Liver (tissue), 9 donors: ENCODE results near the gene HEPHL1. TPM values are rescaled to one million over a fixed set of nuclear protein-coding genes. Genes with fewer than 3 reads are reported as not detected.

ENCODE experiments used
- DNase-seq: peaks from one replicate; pipeline ENCODE4 v3.0.0-alpha.2; 2017; ENCODE audit warnings: low spot score
- H3K27ac ChIP-seq, 2 donors: one replicate each; pipeline ENCODE4 v1.7.0; 2013; ENCODE audit warnings: inconsistent platforms in 2 of 2, low read length in 2 of 2, control low read depth in 1 of 2, low read depth in 1 of 2, mild to moderate bottlenecking in 1 of 2
- H3K27me3 ChIP-seq, 4 donors: one replicate each; pipeline versions ENCODE4 v1.6.1 to v1.7.0; 2013; ENCODE audit warnings: low read length in 3 of 4, inconsistent platforms in 1 of 4, mild to moderate bottlenecking in 1 of 4, moderate library complexity in 1 of 4; ENCODE audit not compliant: control insufficient read depth in 4 of 4, insufficient read depth in 4 of 4
- H3K36me3 ChIP-seq, 4 donors: one replicate each; pipeline versions ENCODE4 v1.6.1 to v1.7.0; 2013; ENCODE audit warnings: low read length in 3 of 4, mild to moderate bottlenecking in 3 of 4, low read depth in 1 of 4, moderate library complexity in 1 of 4; ENCODE audit not compliant: control insufficient read depth in 4 of 4, insufficient read depth in 3 of 4
- H3K4me1 ChIP-seq, 4 donors: one replicate each; pipeline versions ENCODE4 v1.6.1 to v1.7.0; 2013; ENCODE audit warnings: low read length in 3 of 4, mild to moderate bottlenecking in 3 of 4, moderate library complexity in 1 of 4; ENCODE audit not compliant: control insufficient read depth in 4 of 4, insufficient read depth in 4 of 4
- H3K4me3 ChIP-seq, 3 donors: one replicate each; pipeline versions ENCODE4 v1.6.1 to v1.7.0; 2013; ENCODE audit warnings: low read length in 3 of 3, control low read depth in 1 of 3, low read depth in 1 of 3, mild to moderate bottlenecking in 1 of 3
- H3K9ac ChIP-seq, 2 donors: one replicate each; pipeline ENCODE4 v1.7.0; 2013; ENCODE audit warnings: low read length in 2 of 2, mild to moderate bottlenecking in 2 of 2, moderate library complexity in 2 of 2, control low read depth in 1 of 2, low read depth in 1 of 2
- H3K9me3 ChIP-seq, 4 donors: one replicate each; pipeline versions ENCODE4 v1.6.1 to v1.7.0; 2013; ENCODE audit warnings: low read length in 3 of 4; ENCODE audit not compliant: control insufficient read depth in 4 of 4
- ATF3 ChIP-seq: IDR thresholded peaks from 2 replicates; pipeline ENCODE4 v1.6.1; 2016; ENCODE audit warnings: antibody characterized with exemption
- EGR1 ChIP-seq, 2 donors: IDR thresholded peaks; 2 replicates each; pipeline ENCODE4 v1.6.1; 2016 to 2018; ENCODE audit warnings: antibody characterized with exemption in 2 of 2, low read depth in 2 of 2
- FOXA1 ChIP-seq: IDR thresholded peaks from 2 replicates; pipeline ENCODE4 v1.6.1; 2016; ENCODE audit warnings: antibody characterized with exemption
- FOXA2 ChIP-seq: IDR thresholded peaks from 2 replicates; pipeline ENCODE4 v1.6.1; 2016; ENCODE audit warnings: antibody characterized with exemption
- GABPA ChIP-seq, 2 donors: IDR thresholded peaks in 1 of 2; conservative IDR thresholded peaks in 1 of 2; 2 replicates each; pipeline ENCODE4 v1.6.1; 2016; ENCODE audit warnings: antibody characterized with exemption in 2 of 2, mild to moderate bottlenecking in 1 of 2, moderate library complexity in 1 of 2
- HNF4A ChIP-seq, 2 donors: conservative IDR thresholded peaks; 2 replicates each; pipeline ENCODE4 v1.6.1; 2016; ENCODE audit warnings: antibody characterized with exemption in 2 of 2, mild to moderate bottlenecking in 2 of 2
- HNF4G ChIP-seq: IDR thresholded peaks from 2 replicates; pipeline ENCODE4 v1.6.1; 2016; ENCODE audit warnings: antibody characterized with exemption
- JUND ChIP-seq, 2 donors: IDR thresholded peaks; 2 replicates each; pipeline ENCODE4 v1.6.1; 2016; ENCODE audit warnings: antibody characterized with exemption in 2 of 2
- NR2F2 ChIP-seq: IDR thresholded peaks from 2 replicates; pipeline ENCODE4 v1.6.1; 2016; ENCODE audit warnings: antibody characterized with exemption
- RAD21 ChIP-seq, 2 donors: IDR thresholded peaks; 2 replicates each; pipeline ENCODE4 v1.6.1; 2016; ENCODE audit warnings: antibody characterized with exemption in 2 of 2, mild to moderate bottlenecking in 2 of 2
- RXRA ChIP-seq, 2 donors: IDR thresholded peaks; 2 replicates each; pipeline ENCODE4 v1.6.1; 2017 to 2018; ENCODE audit warnings: antibody characterized with exemption in 2 of 2, mild to moderate bottlenecking in 1 of 2
- SP1 ChIP-seq: IDR thresholded peaks from 2 replicates; pipeline ENCODE4 v1.6.1; 2018; ENCODE audit warnings: antibody characterized with exemption, mild to moderate bottlenecking
- YY1 ChIP-seq: IDR thresholded peaks from 2 replicates; pipeline ENCODE4 v1.6.1; 2016; ENCODE audit warnings: antibody characterized with exemption, mild to moderate bottlenecking
- WGBS: extraction: QIAGEN DNeasy Blood & Tissue Kit; methylation state at CpG from one replicate; pipeline ENCODE4 v1.1.7; 2013; 5-methylcytosine and 5-hydroxymethylcytosine counted together
- polyA plus RNA-seq, 2 donors: library from polyadenylated mRNA; stranded (reverse) in 1 of 2; unstranded in 1 of 2; fragments of 200-250 nt in 1 of 2; fragments of >200 nt in 1 of 2; fragmentation: Nextera tagmentation in 1 of 2; extraction: Ambion mirVana in 1 of 2; gene quantifications; one replicate each; pipeline versions ENCODE4 v1.2.1 to v1.2.3, GENCODE V29; 2013 to 2015
- total RNA-seq, 2 donors: library from RNA; depleted of rRNA; stranded (reverse); fragments of >200 nt; gene quantifications; one replicate each; pipeline ENCODE4 v1.2.3, GENCODE V29; 2014
- TF ChIP-seq, protein P1 (sequence below): IDR thresholded peaks from 2 replicates; pipeline ENCODE4 v1.6.1; 2016; ENCODE audit warnings: antibody characterized with exemption, mild to moderate bottlenecking
- TF ChIP-seq, protein P2 (sequence below): IDR thresholded peaks from 2 replicates; pipeline ENCODE4 v1.6.1; 2016; ENCODE audit warnings: antibody characterized with exemption
- TF ChIP-seq, protein P3 (sequence below): fragments of 150-350 bp; IDR thresholded peaks from 2 replicates; pipeline ENCODE4 v1.5.1; 2017; ENCODE audit warnings: improper control_type of control experiment, low read depth, low read length; ENCODE audit not compliant: missing input control
- donor health status: healthy.
- donor health status: healthy.
- donor health status: healthy.
- donor health status: healthy.
- donor health status: healthy.

The HEPHL1 gene
- total and polyA plus RNA-seq, 4 donors, result 0.19 TPM; not detected in 3

- Histone ChIP-seq H3K27ac (no peak overlapping the region), H3K36me3 (no peaks in the 10 kb centered on the region), H3K27me3 (peaks cover 0 to 8% (median 0%) of the 10 kb centered on the region in 4 donors), H3K4me1 (no peaks in the 10 kb centered on the region), H3K9ac (no peak overlapping the region), H3K9me3 (peaks cover 0 to 3% (median 0%) of the 10 kb centered on the region in 4 donors), H3K4me3 (no peak overlapping the region)
- 37% methylated on average over 1 of the region's 1 CpG for WGBS
- TF ChIP-seq YY1 (no peak), SP1 (no peak), HNF4G (no peak), FOXA2 (no peak), GABPA (IDR thresholded peaks at IDR 0.05 in 1 of 2, conservative IDR thresholded peaks at IDR 0.05 in 1 of 2) (no peak), NR2F2 (no peak), EGR1 (IDR thresholded peaks at IDR 0.05; ENCODE audit: low read depth in 2 of 2) (no peak), HNF4A (conservative IDR thresholded peaks at IDR 0.05) (no peak), FOXA1 (no peak), RAD21 (IDR thresholded peaks at IDR 0.05) (no peak), JUND (IDR thresholded peaks at IDR 0.05) (no peak), RXRA (IDR thresholded peaks at IDR 0.05) (no peak), ATF3 (no peak)
- TF ChIP-seq, protein P1, sequence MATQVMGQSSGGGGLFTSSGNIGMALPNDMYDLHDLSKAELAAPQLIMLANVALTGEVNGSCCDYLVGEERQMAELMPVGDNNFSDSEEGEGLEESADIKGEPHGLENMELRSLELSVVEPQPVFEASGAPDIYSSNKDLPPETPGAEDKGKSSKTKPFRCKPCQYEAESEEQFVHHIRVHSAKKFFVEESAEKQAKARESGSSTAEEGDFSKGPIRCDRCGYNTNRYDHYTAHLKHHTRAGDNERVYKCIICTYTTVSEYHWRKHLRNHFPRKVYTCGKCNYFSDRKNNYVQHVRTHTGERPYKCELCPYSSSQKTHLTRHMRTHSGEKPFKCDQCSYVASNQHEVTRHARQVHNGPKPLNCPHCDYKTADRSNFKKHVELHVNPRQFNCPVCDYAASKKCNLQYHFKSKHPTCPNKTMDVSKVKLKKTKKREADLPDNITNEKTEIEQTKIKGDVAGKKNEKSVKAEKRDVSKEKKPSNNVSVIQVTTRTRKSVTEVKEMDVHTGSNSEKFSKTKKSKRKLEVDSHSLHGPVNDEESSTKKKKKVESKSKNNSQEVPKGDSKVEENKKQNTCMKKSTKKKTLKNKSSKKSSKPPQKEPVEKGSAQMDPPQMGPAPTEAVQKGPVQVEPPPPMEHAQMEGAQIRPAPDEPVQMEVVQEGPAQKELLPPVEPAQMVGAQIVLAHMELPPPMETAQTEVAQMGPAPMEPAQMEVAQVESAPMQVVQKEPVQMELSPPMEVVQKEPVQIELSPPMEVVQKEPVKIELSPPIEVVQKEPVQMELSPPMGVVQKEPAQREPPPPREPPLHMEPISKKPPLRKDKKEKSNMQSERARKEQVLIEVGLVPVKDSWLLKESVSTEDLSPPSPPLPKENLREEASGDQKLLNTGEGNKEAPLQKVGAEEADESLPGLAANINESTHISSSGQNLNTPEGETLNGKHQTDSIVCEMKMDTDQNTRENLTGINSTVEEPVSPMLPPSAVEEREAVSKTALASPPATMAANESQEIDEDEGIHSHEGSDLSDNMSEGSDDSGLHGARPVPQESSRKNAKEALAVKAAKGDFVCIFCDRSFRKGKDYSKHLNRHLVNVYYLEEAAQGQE, result no peak
- TF ChIP-seq, protein P2, sequence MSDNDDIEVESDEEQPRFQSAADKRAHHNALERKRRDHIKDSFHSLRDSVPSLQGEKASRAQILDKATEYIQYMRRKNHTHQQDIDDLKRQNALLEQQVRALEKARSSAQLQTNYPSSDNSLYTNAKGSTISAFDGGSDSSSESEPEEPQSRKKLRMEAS, result no peak
- TF ChIP-seq, protein P3, sequence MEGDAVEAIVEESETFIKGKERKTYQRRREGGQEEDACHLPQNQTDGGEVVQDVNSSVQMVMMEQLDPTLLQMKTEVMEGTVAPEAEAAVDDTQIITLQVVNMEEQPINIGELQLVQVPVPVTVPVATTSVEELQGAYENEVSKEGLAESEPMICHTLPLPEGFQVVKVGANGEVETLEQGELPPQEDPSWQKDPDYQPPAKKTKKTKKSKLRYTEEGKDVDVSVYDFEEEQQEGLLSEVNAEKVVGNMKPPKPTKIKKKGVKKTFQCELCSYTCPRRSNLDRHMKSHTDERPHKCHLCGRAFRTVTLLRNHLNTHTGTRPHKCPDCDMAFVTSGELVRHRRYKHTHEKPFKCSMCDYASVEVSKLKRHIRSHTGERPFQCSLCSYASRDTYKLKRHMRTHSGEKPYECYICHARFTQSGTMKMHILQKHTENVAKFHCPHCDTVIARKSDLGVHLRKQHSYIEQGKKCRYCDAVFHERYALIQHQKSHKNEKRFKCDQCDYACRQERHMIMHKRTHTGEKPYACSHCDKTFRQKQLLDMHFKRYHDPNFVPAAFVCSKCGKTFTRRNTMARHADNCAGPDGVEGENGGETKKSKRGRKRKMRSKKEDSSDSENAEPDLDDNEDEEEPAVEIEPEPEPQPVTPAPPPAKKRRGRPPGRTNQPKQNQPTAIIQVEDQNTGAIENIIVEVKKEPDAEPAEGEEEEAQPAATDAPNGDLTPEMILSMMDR, result no peak
- DNase-seq, result no peak
Measured at GRCh38 chr11:94010136-94010535, 11.0 kb upstream of the HEPHL1 start.

- WGBS, result 72% methylated on average over 3 of the region's 3 CpGs
- DNase-seq, result no peak
- Histone ChIP-seq H3K27ac (no peak overlapping the region), H3K4me1 (no peaks in the 10 kb centered on the region), H3K9ac (no peak overlapping the region), H3K9me3 (peaks cover 0 to 3% (median 0%) of the 10 kb centered on the region in 4 donors), H3K27me3 (peaks cover 0 to 8% (median 0%) of the 10 kb centered on the region in 4 donors), H3K4me3 (no peak overlapping the region), H3K36me3 (no peaks in the 10 kb centered on the region)
- no peak for TF ChIP-seq RXRA (IDR thresholded peaks at IDR 0.05)
Measured at GRCh38 chr11:94011478-94011877, 9.7 kb upstream of the HEPHL1 start.
